T1000 (cell line): ENCODE data around the gene DDX54.
"Not testable (repeated sequence)": the region's sequence is repeated elsewhere in the genome, so short reads cannot be mapped to it uniquely, and the experiment has no call there.

ENCODE experiments used
- DNase-seq: peaks from one replicate; lab custom pipeline; 2025; ENCODE audit warnings: mixed read lengths; lab: John Stamatoyannopoulos, UW

DDX54 gene

GRCh38 chr12:113142173-113142885, 42.9 kb downstream of the DDX54 start:
- DNase-seq, result no peak

- DNase-seq, result not testable (repeated sequence)
Observed at GRCh38 chr12:113141716-113142115, 43.6 kb downstream of the DDX54 start.

- DNase-seq, result no peak
Observed at GRCh38 chr12:113140706-113141105, 44.6 kb downstream of the DDX54 start.

GRCh38 chr12:113138826-113139225, 46.5 kb downstream of the DDX54 start:
- DNase-seq, result no peak

- no peak for DNase-seq
Observed at GRCh38 chr12:113137861-113138783, 47.2 kb downstream of the DDX54 start.

GRCh38 chr12:113136990-113137511, 48.2 kb downstream of the DDX54 start:
- DNase-seq, result no peak

- no peak for DNase-seq
Observed at GRCh38 chr12:113136128-113136989, 48.9 kb downstream of the DDX54 start.

GRCh38 chr12:113135178-113136127, 49.8 kb downstream of the DDX54 start, which contains the start of gene RASAL1:
TSS of gene RASAL1 (minus strand) at chr12:113135761. CDS start at chr12:113135462, 299 bp downstream.
- DNase-seq, result no peak

GRCh38 chr12:113134521-113134951, 50.7 kb downstream of the DDX54 start:
- no peak for DNase-seq

- DNase-seq, result no peak
Observed at GRCh38 chr12:113134071-113134470, 51.2 kb downstream of the DDX54 start.

GRCh38 chr12:113133666-113134065, 51.6 kb downstream of the DDX54 start:
- no peak for DNase-seq

GRCh38 chr12:113133036-113133435, 52.2 kb downstream of the DDX54 start:
- DNase-seq, result no peak

GRCh38 chr12:113131556-113131955, 53.7 kb downstream of the DDX54 start:
- DNase-seq, result no peak

GRCh38 chr12:113130457-113131135, 54.7 kb downstream of the DDX54 start:
- DNase-seq, result no peak

GRCh38 chr12:113129664-113130456, 55.4 kb downstream of the DDX54 start:
- DNase-seq, result no peak

- no peak for DNase-seq
Observed at GRCh38 chr12:113128802-113129663, 56.2 kb downstream of the DDX54 start.

- DNase-seq, result no peak
Observed at GRCh38 chr12:113127791-113128199, 57.5 kb downstream of the DDX54 start.
